IMR-90 (cell line): ENCODE results near the gene NTSR1. TPM values are rescaled to one million over a fixed set of nuclear protein-coding genes. Genes with fewer than 3 reads are reported as not detected.
"Not testable (repeated sequence)": the region's sequence is repeated elsewhere in the genome, so short reads cannot be mapped to it uniquely, and the experiment has no call there.

Experiments
- ATAC-seq: fragments of 200-7000 bp; cut with Tn5 transposase; 2 replicates; pipeline ENCODE4 v1.9.1; 2020; ENCODE audit warnings: low read depth, mild to moderate bottlenecking, moderate library complexity
- BruUV-seq: library from RNA; stranded (reverse); fragments of 400-500 nt; replicated peaks from 2 replicates; lab custom pipeline; 2021; lab: Mats Ljungman, UMichigan
- CTCF ChIA-PET: fragments of 300-600 bp; formaldehyde crosslinking; extraction: SDS; loops from one replicate; lab custom pipeline; 2021; ENCODE audit warnings: antibody characterized with exemption; lab: Yijun Ruan, JAX
- POLR2A ChIA-PET: fragments of 300-600 bp; sonication (Branson Sonifier 250); formaldehyde crosslinking; loops from one replicate; lab custom pipeline; 2022; ENCODE audit warnings: antibody characterized with exemption; ENCODE audit not compliant: unreplicated experiment; lab: Charles Lee
- DNase-seq: peaks from one replicate; pipeline ENCODE4 v3.0.0; 2013
- H2AFZ ChIP-seq: replicated peaks from 2 replicates; pipeline ENCODE3; 2013; ENCODE audit warnings: low read length, mild to moderate bottlenecking; ENCODE audit not compliant: poor library complexity
- H2AK5ac ChIP-seq: 2 replicates; pipeline ENCODE4 v1.6.1; 2013; ENCODE audit warnings: low read depth, low read length, inconsistent platforms
- H2AK9ac ChIP-seq: replicated peaks from 2 replicates; pipeline ENCODE3; 2013; ENCODE audit warnings: mild to moderate bottlenecking, low read depth, low read length, moderate library complexity; ENCODE audit not compliant: poor library complexity
- H2BK120ac ChIP-seq: 2 replicates; pipeline ENCODE4 v1.6.1; 2013; ENCODE audit warnings: low read depth, low read length, inconsistent platforms
- H2BK15ac ChIP-seq: 3 replicates; pipeline ENCODE4 v1.6.1; 2013; ENCODE audit warnings: low read depth, low read length, inconsistent platforms
- H2BK20ac ChIP-seq: 2 replicates; pipeline ENCODE4 v1.6.1; 2013; ENCODE audit warnings: low read depth, mild to moderate bottlenecking, inconsistent platforms, low read length, moderate library complexity
- H2BK5ac ChIP-seq: 2 replicates; pipeline ENCODE4 v1.6.1; 2013; ENCODE audit warnings: mild to moderate bottlenecking, low read depth, low read length, inconsistent platforms; ENCODE audit not compliant: poor library complexity, severe bottlenecking
- H3K14ac ChIP-seq: replicated peaks from 2 replicates; pipeline ENCODE4 v1.6.1; 2013; ENCODE audit warnings: low read depth, low read length, inconsistent platforms
- H3K18ac ChIP-seq: 2 replicates; pipeline ENCODE4 v1.6.1; 2013; ENCODE audit warnings: low read depth, low read length, control low read depth
- H3K23ac ChIP-seq: 2 replicates; pipeline ENCODE4 v1.6.1; 2013; ENCODE audit warnings: low read depth, low read length, inconsistent platforms
- H3K27ac ChIP-seq: 2 replicates; pipeline ENCODE4 v1.5.1; 2013; ENCODE audit warnings: mild to moderate bottlenecking, control low read depth, low read length; ENCODE audit not compliant: insufficient read depth
- H3K27me3 ChIP-seq: 2 replicates; pipeline ENCODE4 v1.6.1; 2013; ENCODE audit warnings: low read length; ENCODE audit not compliant: control insufficient read depth, insufficient read depth
- H3K36me3 ChIP-seq: 2 replicates; pipeline ENCODE4 v1.6.1; 2013; ENCODE audit warnings: low read length, mixed read lengths; ENCODE audit not compliant: control insufficient read depth, insufficient read depth
- H3K4ac ChIP-seq: 2 replicates; pipeline ENCODE4 v1.6.1; 2013; ENCODE audit warnings: low read depth, low read length, inconsistent platforms
- H3K4me1 ChIP-seq: 2 replicates; pipeline ENCODE4 v1.6.1; 2013; ENCODE audit warnings: low read length, mixed read lengths; ENCODE audit not compliant: control insufficient read depth, insufficient read depth
- H3K4me2 ChIP-seq: 2 replicates; pipeline ENCODE4 v1.6.1; 2013; ENCODE audit warnings: low read depth, mild to moderate bottlenecking, control low read depth, low read length, moderate library complexity
- H3K4me3 ChIP-seq: 2 replicates; pipeline ENCODE4 v1.5.1; 2013; ENCODE audit warnings: low read depth, mild to moderate bottlenecking, control low read depth, low read length, moderate library complexity; ENCODE audit not compliant: insufficient read depth
- H3K56ac ChIP-seq: 2 replicates; pipeline ENCODE4 v1.6.1; 2013; ENCODE audit warnings: low read length, inconsistent platforms; ENCODE audit not compliant: insufficient read depth; ENCODE audit errors: extremely low read depth
- H3K79me1 ChIP-seq, 2 experiments: 2 replicates each; pipeline ENCODE4 v1.6.1; 2013; ENCODE audit warnings: low read length in 2 of 2, inconsistent platforms in 1 of 2, low read depth in 1 of 2
- H3K9ac ChIP-seq: 2 replicates; pipeline ENCODE4 v1.6.1; 2013; ENCODE audit warnings: low read depth, low read length, control low read depth
- H3K9me1 ChIP-seq: 2 replicates; pipeline ENCODE4 v1.6.1; 2013; ENCODE audit warnings: low read length, inconsistent platforms; ENCODE audit not compliant: insufficient read depth
- H3K9me3 ChIP-seq: 2 replicates; pipeline ENCODE4 v1.6.1; 2013; ENCODE audit warnings: low read length; ENCODE audit not compliant: control insufficient read depth, insufficient read depth
- H4K20me1 ChIP-seq: 2 replicates; pipeline ENCODE4 v1.6.1; 2013; ENCODE audit warnings: low read length, inconsistent platforms; ENCODE audit not compliant: insufficient read depth
- H4K5ac ChIP-seq: 2 replicates; pipeline ENCODE4 v1.6.1; 2013; ENCODE audit warnings: mild to moderate bottlenecking, low read depth, low read length, control low read depth
- H4K8ac ChIP-seq, 2 experiments: 2 replicates each; pipeline ENCODE4 v1.6.1; 2013; ENCODE audit warnings: low read depth in 2 of 2, low read length in 2 of 2, control low read depth in 1 of 2, inconsistent platforms in 1 of 2
- H4K91ac ChIP-seq: 2 replicates; pipeline ENCODE4 v1.6.1; 2013; ENCODE audit warnings: low read depth, low read length, inconsistent platforms; ENCODE audit not compliant: insufficient read depth
- WGBS, 2 experiments: methylation state at CpG; one replicate each; pipeline versions ENCODE4 v1.1.5 to v1.1.7; 2013; ENCODE audit warnings: missing lambda C conversion rate in 2 of 2; ENCODE audit not compliant: insufficient read length in 1 of 2; ENCODE audit errors: extremely low coverage in 2 of 2; 5-methylcytosine and 5-hydroxymethylcytosine counted together
- dilution Hi-C: fragments of 300-500 bp; cut with HindIII; formaldehyde crosslinking; loops from one replicate; pipeline ENCODE4 v1.14.3; 2018; ENCODE audit warnings: low sequenced_read_pairs; ENCODE audit not compliant: unreplicated experiment
- in situ Hi-C: fragments of 300-500 bp; cut with MboI; formaldehyde crosslinking; loops from 3 replicates; pipeline ENCODE4 v1.14.3; 2019; ENCODE audit warnings: low sequenced_read_pairs, inconsistent platforms, mixed read lengths
- intact Hi-C: fragments of 100-400 bp; cut with micrococcal nuclease; formaldehyde crosslinking; loops from 2 replicates; pipeline ENCODE4 v1.10.0; 2022
- polyA plus RNA-seq, 3 experiments: library from polyadenylated mRNA; depleted of rRNA; stranded (reverse); fragments of >200 nt; gene quantifications; 2 replicates each; pipeline ENCODE4 v1.2.3, GENCODE V29; 2012; ENCODE audit warnings: low replicate concordance in 1 of 3
- total RNA-seq: library from RNA; depleted of rRNA; stranded (reverse); fragments of >200 nt; gene quantifications from 2 replicates; pipeline ENCODE4 v1.2.3, GENCODE V29; 2012

Gene NTSR1
- total and polyA plus RNA-seq, 2 of the 4 experiments (the other 2 are of a cell fraction), result 0.54 to 1.8 TPM

GRCh38 chr20:62683660-62684322, 24.8 kb upstream of the NTSR1 start:
- WGBS, 2 experiments, result 95% methylated on average over 22 of the region's 52 CpGs; no CpG with 5 or more reads in 1 of the 2 experiments
- H2BK15ac ChIP-seq, H4K5ac ChIP-seq, H2BK20ac ChIP-seq, H3K9me1 ChIP-seq, dilution Hi-C loops, H3K9me3 ChIP-seq, CTCF ChIA-PET, H2AFZ ChIP-seq, H3K23ac ChIP-seq, POLR2A ChIA-PET, H3K79me1 ChIP-seq, H3K56ac ChIP-seq, H4K91ac ChIP-seq, intact Hi-C loops, H4K8ac ChIP-seq, BruUV-seq, H3K9ac ChIP-seq, H3K36me3 ChIP-seq, H2AK9ac ChIP-seq, H2BK5ac ChIP-seq, H3K14ac ChIP-seq, DNase-seq, H3K4me2 ChIP-seq, H3K4me3 ChIP-seq, H3K18ac ChIP-seq, H2AK5ac ChIP-seq, H3K4me1 ChIP-seq, ATAC-seq, H3K4ac ChIP-seq, H2BK120ac ChIP-seq, H4K20me1 ChIP-seq, H3K27ac ChIP-seq: not testable (repeated sequence)
- in situ Hi-C loops, result loop anchor here (25.0 kb wide), 1 partner anchor 329 kb away; the partner anchor contains the start of gene BHLHE23
- H3K27me3 ChIP-seq, result peaks cover 35% of the 10 kb centered on the region
